Breast epithelium (tissue), 4 donors: ENCODE measurements around the gene ZIC5. TPM values are rescaled to one million over a fixed set of nuclear protein-coding genes. Genes with fewer than 3 reads are reported as not detected.
A peak's percentile ranks its signal among the peaks of the same experiment; 100 is the strongest.

Experiments
- DNase-seq, 2 donors: peaks; one replicate each; pipeline ENCODE4 v3.0.0-alpha.2; 2019; ENCODE audit warnings: low spot score in 2 of 2
- H3K27ac ChIP-seq, 2 donors: fragments of 200-600 bp; sonication (generic) in 1 of 2; one replicate each; pipeline ENCODE4 v1.5.1; 2016 to 2019; ENCODE audit warnings: mild to moderate bottlenecking in 1 of 2
- H3K27me3 ChIP-seq, 2 donors: fragments of 200-600 bp; sonication (generic) in 1 of 2; one replicate each; pipeline versions ENCODE4 v1.5.1 to v1.6.0; 2017 to 2019; ENCODE audit warnings: control low read depth in 1 of 2, mild to moderate bottlenecking in 1 of 2
- H3K36me3 ChIP-seq: fragments of 200-600 bp; one replicate; pipeline ENCODE4 v1.5.1; 2019
- H3K4me1 ChIP-seq, 2 donors: fragments of 200-600 bp; sonication (generic); one replicate each; pipeline ENCODE4 v1.5.1; 2016 to 2019; ENCODE audit warnings: control low read depth in 1 of 2
- H3K4me3 ChIP-seq, 3 donors: fragments of 200-600 bp; sonication (generic); 1 replicate in 2 of 3; 2 replicates in 1 of 3; pipeline ENCODE4 v1.5.1; 2016 to 2019; ENCODE audit warnings: mild to moderate bottlenecking in 3 of 3, moderate library complexity in 2 of 3
- H3K9me3 ChIP-seq, 2 donors: fragments of 200-600 bp; sonication (generic) in 1 of 2; one replicate each; pipeline ENCODE4 v1.5.1; 2016 to 2019; ENCODE audit warnings: control low read depth in 1 of 2
- POLR2A ChIP-seq: fragments of 450-650 bp; IDR thresholded peaks from one replicate; pipeline ENCODE4 v1.6.1; 2016; ENCODE audit warnings: antibody characterized with exemption, mild to moderate bottlenecking, moderate library complexity
- POLR2AphosphoS5 ChIP-seq, 3 donors: sonication (generic); formaldehyde crosslinking; IDR thresholded peaks; one replicate each; pipeline ENCODE4 v1.6.1; 2017; ENCODE audit warnings: antibody characterized with exemption in 3 of 3
- intact Hi-C: fragments of 100-400 bp; cut with DNase I; formaldehyde crosslinking; loops from one replicate; pipeline ENCODE4 v1.15.1; 2023; ENCODE audit warnings: low total_unique reads
- total RNA-seq, 3 donors: library from RNA; depleted of rRNA; stranded (reverse); fragments of >200 nt; gene quantifications; one replicate each; pipeline ENCODE4 v1.1.0, GENCODE V29; 2016
- TF ChIP-seq, protein P1 (sequence below), 3 donors: fragments of 450-650 bp; IDR thresholded peaks; one replicate each; pipeline ENCODE4 v1.5.1; 2016 to 2017; ENCODE audit warnings: antibody characterized with exemption in 3 of 3, mild to moderate bottlenecking in 3 of 3, moderate library complexity in 3 of 3

The ZIC5 gene
- total RNA-seq, 3 donors from 2014 or later, result not detected

DNA sequence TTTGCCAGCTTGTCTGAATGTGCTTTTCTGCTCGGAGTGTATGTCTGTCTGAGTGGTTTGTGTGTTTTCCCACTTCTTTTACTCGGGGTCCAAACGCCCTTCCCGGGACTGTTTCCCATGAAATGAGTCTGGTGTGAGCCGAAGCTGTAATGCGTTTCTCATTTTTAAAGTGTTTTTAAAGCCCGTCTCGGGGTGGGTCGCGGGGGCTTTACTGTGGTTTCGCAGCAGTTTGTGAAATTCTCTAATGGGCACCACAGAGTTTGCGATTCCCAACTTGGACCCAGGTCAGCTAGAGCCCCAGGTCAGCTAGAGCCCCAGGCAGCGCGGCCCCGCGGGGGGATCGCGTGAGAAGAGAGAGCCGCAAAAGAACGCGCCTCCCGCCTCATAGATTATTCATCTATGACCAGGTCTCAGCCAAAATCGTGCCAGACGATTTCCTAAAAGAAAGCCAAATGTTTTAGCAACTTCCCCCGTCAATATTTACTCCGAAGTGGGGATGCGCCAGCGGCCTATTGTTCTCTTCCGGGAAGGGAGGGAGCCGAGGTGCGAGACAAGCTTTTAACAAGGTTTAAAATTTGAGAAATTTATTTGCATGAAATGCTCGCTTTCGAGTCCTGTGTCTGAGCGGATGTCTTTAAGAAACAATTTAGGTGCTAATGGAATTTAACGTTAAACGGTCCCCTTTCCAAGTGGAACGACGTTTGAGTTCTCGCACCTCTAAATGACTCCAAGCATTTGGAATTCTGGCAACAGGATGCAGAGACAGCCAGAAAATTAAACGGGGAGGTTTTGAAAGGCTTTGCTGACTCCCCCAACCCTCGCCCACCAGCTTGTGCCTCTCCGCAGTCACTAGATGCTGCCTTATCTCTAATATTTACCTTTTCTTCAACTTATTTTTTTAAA is 12.2 kb upstream of the ZIC5 start:
- Histone ChIP-seq H3K4me3 (peak overlapping the region in 1 of 3 donors; percentile 77), H3K9me3 (no peaks in the 10 kb centered on the region), H3K36me3 (no peaks in the 10 kb centered on the region), H3K27me3 (peaks cover 20 to 98% of the 10 kb centered on the region in 2 donors), H3K27ac (no peak overlapping the region), H3K4me1 (peaks cover 0 to 12% of the 10 kb centered on the region in 2 donors)
- TF ChIP-seq POLR2AphosphoS5 (IDR thresholded peaks at IDR 0.05) (no peak), POLR2A (no peak)
- TF ChIP-seq, protein P1, sequence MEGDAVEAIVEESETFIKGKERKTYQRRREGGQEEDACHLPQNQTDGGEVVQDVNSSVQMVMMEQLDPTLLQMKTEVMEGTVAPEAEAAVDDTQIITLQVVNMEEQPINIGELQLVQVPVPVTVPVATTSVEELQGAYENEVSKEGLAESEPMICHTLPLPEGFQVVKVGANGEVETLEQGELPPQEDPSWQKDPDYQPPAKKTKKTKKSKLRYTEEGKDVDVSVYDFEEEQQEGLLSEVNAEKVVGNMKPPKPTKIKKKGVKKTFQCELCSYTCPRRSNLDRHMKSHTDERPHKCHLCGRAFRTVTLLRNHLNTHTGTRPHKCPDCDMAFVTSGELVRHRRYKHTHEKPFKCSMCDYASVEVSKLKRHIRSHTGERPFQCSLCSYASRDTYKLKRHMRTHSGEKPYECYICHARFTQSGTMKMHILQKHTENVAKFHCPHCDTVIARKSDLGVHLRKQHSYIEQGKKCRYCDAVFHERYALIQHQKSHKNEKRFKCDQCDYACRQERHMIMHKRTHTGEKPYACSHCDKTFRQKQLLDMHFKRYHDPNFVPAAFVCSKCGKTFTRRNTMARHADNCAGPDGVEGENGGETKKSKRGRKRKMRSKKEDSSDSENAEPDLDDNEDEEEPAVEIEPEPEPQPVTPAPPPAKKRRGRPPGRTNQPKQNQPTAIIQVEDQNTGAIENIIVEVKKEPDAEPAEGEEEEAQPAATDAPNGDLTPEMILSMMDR (IDR thresholded peaks at IDR 0.05), result no peak
- intact Hi-C loops, result no loop called here
- no peak for DNase-seq

DNA sequence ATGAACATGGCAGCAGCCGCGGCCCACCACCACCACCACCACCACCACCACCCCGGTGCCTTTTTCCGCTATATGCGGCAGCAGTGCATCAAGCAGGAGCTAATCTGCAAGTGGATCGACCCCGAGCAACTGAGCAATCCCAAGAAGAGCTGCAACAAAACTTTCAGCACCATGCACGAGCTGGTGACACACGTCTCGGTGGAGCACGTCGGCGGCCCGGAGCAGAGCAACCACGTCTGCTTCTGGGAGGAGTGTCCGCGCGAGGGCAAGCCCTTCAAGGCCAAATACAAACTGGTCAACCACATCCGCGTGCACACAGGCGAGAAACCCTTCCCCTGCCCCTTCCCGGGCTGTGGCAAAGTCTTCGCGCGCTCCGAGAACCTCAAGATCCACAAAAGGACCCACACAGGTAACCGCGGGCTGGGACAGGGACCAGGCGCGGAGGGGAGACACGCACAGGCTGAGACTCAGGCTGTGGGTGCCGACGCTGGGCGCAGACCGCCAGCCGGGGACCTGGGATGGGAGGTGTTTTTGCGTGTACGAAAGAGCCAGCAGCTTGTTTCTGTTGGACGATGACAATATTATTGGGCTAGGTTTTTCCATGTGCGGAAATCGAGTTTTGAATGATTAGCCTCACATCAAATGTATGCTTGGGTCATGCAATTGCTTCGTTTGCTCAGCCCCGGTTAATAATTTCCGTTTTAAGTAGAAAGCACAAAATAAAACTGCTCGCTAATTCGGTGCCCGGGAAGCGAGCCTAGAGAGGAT is 11.3 kb upstream of the ZIC5 start:
- intact Hi-C loops, result no loop called here
- Histone ChIP-seq H3K9me3 (no peaks in the 10 kb centered on the region), H3K4me3 (peak overlapping the region in 2 of 3 donors; percentile 35 to 77), H3K4me1 (peaks cover 0 to 12% of the 10 kb centered on the region in 2 donors), H3K27ac (no peak overlapping the region), H3K36me3 (no peaks in the 10 kb centered on the region), H3K27me3 (peaks cover 24 to 98% of the 10 kb centered on the region in 2 donors)
- DNase-seq, result no peak
- TF ChIP-seq, protein P1 (IDR thresholded peaks at IDR 0.05), result no peak
- no peak for TF ChIP-seq POLR2AphosphoS5 (IDR thresholded peaks at IDR 0.05)
- TF ChIP-seq POLR2A, result no peak

DNA sequence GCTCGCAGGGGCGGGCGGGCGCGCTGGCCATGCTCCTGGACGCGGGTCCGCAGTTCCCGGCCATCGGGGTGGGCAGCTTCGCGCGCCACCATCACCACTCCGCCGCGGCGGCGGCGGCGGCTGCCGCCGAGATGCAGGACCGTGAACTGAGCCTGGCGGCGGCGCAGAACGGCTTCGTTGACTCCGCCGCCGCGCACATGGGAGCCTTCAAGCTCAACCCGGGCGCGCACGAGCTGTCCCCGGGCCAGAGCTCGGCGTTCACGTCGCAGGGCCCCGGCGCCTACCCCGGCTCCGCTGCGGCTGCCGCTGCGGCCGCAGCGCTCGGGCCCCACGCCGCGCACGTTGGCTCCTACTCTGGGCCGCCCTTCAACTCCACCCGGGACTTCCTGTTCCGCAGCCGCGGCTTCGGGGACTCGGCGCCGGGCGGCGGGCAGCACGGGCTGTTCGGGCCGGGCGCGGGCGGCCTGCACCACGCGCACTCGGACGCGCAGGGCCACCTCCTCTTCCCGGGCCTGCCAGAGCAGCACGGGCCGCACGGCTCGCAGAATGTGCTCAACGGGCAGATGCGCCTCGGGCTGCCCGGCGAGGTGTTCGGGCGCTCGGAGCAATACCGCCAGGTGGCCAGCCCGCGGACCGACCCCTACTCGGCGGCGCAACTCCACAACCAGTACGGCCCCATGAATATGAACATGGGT is 10.6 kb upstream of the ZIC5 start:
- DNase-seq, result no peak
- H3K9me3 ChIP-seq, result no peaks in the 10 kb centered on the region
- no peaks in the 10 kb centered on the region for H3K36me3 ChIP-seq
- no peak overlapping the region for H3K27ac ChIP-seq
- TF ChIP-seq POLR2A, result no peak
- no peak for TF ChIP-seq POLR2AphosphoS5 (IDR thresholded peaks at IDR 0.05)
- TF ChIP-seq, protein P1 (IDR thresholded peaks at IDR 0.05), result no peak
- peaks cover 0 to 12% of the 10 kb centered on the region in 2 donors for H3K4me1 ChIP-seq
- H3K27me3 ChIP-seq, result peaks cover 24 to 98% of the 10 kb centered on the region in 2 donors
- H3K4me3 ChIP-seq, result peak overlapping the region; percentile 35 to 77 (median 50)
- intact Hi-C loops, result no loop called here

DNA sequence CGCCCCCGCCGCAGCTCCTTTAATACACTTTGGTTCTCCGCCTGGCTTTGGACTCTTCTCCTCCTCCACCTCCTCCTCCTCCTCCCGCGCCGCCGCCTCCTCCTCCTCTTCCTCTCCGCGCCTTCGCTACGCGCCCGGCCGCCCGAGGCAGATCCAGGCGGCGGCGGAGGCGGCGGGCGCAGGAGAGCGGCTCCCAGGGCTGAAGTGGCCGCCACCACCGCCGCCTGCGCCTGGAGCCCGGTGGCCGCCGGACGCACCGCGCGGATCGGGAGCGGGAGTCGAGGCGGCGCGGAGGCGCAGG is 10.1 kb upstream of the ZIC5 start, which contains the start of gene ZIC2:
TSS of gene ZIC2 (plus strand) at position 50 of the 301 bp plus-strand sequence. CDS start 281 bp downstream, outside the sequence.
- intact Hi-C loops, result no loop called here
- H3K36me3 ChIP-seq, result no peaks in the 10 kb centered on the region

More for the DNA sequence above, 10.1 kb upstream of the ZIC5 start, which contains the start of gene ZIC2:
- peak within 1 kb of the TSS; percentile 35 to 77 (median 50) for H3K4me3 ChIP-seq
- no peak for DNase-seq
- TF ChIP-seq POLR2A, result no peak
- TF ChIP-seq POLR2AphosphoS5 (IDR thresholded peaks at IDR 0.05), result no peak
- TF ChIP-seq, protein P1 (IDR thresholded peaks at IDR 0.05), result no peak
- H3K27me3 ChIP-seq, result peaks cover 24 to 98% of the 10 kb centered on the region in 2 donors
- H3K9me3 ChIP-seq, result no peaks in the 10 kb centered on the region
- no peak within 1 kb of the TSS for H3K27ac ChIP-seq
- H3K4me1 ChIP-seq, result peaks cover 0 to 12% of the 10 kb centered on the region in 2 donors
